A673 (cell line): ENCODE data around the gene LIME1.

Source experiments
- EZH2 ChIP-seq: fragments of 200-600 bp; sonication (generic); IDR thresholded peaks from 2 replicates; pipeline ENCODE4 v1.6.1; 2017; ENCODE audit warnings: borderline replicate concordance, low read depth, mild to moderate bottlenecking, mixed read lengths, antibody characterized with exemption, low read length; ENCODE audit not compliant: poor library complexity, severe bottlenecking
- TF ChIP-seq, protein P1 (sequence below): fragments of 300-800, 200-600 bp; sonication (generic); conservative IDR thresholded peaks from 2 replicates; pipeline ENCODE4 v1.5.1; 2017; ENCODE audit warnings: low read depth, mild to moderate bottlenecking, antibody characterized with exemption, low read length, moderate library complexity, mixed read lengths

DNA sequence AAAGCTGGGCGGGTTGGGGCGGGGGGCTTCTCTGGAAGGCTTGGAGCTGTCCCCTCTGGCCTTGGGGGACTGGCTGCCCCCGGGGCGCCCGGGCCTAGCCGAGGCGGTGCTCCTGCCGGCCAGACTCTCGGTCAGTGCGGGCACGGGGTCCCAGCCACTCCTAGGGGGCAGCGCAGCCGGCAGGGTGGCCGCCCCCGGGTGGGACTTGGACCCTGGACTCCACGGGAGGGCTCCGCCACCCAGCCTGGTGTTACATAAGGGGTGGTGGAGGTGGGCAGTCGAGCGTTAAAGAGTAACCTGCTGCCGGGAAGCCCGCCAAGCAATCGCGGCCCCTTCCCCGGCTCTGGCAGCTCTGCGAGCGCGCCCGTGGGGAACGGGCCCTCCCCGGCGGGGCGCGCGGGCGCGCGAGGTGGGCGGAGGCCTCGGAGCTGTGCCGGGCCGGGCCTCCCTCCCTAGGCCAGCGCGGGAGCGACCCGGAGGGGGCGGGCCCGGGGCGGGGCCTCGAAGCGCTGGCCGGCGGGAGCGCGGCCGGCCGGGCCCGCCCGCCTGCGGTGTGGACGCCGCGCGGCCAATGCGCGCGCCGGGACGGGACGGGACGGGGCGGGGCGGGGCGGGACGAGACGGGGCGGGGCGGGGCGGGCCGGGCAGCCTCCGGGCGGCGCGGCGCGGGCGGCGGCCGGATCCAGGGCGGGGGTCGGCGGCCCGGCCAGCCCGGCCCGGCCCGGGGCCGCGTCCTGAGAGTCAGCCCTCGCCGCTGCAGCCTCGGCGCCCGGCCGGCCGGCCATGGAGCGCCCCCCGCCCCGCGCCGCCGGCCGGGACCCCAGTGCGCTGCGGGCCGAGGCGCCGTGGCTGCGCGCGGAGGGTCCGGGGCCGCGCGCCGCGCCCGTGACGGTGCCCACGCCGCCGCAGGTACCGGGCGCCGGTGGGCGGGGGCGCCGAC is 2.9 kb downstream of the LIME1 start, which contains the start of gene SLC2A4RG:
- TF ChIP-seq, protein P1, sequence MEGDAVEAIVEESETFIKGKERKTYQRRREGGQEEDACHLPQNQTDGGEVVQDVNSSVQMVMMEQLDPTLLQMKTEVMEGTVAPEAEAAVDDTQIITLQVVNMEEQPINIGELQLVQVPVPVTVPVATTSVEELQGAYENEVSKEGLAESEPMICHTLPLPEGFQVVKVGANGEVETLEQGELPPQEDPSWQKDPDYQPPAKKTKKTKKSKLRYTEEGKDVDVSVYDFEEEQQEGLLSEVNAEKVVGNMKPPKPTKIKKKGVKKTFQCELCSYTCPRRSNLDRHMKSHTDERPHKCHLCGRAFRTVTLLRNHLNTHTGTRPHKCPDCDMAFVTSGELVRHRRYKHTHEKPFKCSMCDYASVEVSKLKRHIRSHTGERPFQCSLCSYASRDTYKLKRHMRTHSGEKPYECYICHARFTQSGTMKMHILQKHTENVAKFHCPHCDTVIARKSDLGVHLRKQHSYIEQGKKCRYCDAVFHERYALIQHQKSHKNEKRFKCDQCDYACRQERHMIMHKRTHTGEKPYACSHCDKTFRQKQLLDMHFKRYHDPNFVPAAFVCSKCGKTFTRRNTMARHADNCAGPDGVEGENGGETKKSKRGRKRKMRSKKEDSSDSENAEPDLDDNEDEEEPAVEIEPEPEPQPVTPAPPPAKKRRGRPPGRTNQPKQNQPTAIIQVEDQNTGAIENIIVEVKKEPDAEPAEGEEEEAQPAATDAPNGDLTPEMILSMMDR, result no peak
- TF ChIP-seq EZH2, result no peak
